Effector CD8-positive, alpha-beta T cell (primary cell): ENCODE data around the gene FANCM.

Source experiments
- DNase-seq: peaks from one replicate; lab custom pipeline; 2025; lab: John Stamatoyannopoulos, UW

FANCM gene

DNA sequence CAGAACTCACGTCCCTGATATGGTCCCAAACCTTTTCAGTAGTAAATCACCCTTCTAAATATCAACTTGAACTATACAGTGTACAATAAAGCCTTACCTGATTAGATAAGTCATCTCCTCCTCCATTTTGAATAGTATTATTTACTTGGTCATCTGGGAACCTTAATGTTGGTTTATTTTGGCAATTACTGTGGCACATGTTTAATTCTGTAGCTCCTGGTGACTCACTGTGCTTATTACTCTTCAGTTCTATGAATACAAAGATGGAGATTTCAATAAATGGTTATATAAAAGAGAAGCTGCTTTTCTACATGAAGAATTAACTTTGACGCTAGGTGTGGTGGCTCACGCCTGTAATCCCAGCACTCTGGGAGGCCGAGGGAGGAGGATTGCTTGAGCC lies 91.8 kb downstream of the FANCM start:
- DNase-seq: no peak

DNA sequence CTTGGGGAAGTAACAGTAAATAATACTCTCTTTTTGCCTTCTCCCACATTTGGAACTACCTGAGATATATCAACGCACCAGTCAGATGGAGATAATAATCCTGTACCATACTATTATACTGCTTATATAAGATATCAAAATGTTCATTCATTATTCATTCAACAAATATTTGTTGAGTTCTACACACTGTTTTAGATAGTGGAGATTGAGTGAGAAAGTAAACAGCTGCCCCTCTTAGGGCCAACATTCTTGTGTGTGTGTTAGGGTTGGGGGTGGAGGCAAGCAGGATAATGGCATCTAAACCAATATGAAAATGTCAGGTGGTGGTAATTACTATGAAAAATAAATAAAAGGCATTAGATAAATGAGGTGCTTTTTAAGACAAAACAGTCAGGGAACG lies 103.3 kb downstream of the FANCM start:
- DNase-seq: no peak

DNA sequence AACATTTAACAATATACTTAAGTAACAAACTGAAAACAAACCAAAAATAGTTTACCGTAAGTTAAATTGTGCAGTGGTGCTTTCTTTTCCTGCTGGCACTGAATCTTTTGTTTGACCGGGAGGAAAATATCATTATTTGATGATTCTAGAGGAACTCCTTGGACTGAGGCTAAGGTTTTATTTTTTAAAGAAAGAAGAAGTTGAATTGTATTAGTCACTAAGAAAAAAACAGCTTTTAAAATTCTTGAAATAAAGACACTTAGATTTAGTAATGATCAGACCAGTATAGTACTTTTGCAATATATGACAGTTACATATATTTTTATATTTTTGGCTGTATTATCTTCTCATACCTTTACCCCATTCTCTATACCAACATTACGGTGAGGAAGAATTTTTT lies 107.0 kb downstream of the FANCM start:
- DNase-seq: no peak

DNA sequence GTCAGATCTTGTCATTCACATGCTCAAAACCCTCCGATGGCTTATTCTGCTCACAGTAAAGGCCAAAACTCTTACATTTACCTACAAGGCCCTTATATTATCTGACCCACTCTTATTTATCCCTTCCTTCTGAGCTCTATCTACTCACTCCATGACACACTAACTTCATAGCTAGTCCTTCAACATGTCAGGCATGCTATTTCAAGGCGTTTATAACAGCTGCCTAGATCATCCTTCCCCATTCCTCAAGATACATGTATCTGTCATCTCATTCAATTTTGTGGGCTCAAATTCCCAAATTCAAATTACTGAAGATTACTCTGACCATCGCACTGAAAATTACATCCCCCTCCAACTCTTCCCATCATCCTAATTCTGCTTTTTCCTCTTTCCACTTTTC lies 110.4 kb downstream of the FANCM start:
- DNase-seq: no peak

DNA sequence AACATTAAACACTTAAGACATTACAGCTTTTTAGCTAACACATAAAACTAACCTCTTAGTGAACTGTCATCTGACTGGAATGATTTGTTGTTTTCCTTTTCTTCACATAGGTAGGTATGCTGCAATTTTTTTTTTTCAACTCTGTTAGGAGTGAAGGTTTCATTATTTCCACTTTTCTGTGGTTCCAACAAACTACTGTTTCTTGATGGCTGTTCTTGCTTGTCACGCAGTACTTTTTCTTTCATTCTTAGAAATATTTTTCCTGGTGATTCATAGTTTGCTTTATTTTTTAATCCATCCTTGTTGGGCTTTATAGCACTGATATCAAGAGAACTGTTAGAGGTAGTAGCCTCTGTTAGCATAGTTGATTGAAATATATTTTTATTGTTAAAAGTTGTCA lies 111.0 kb downstream of the FANCM start:
- DNase-seq: no peak

DNA sequence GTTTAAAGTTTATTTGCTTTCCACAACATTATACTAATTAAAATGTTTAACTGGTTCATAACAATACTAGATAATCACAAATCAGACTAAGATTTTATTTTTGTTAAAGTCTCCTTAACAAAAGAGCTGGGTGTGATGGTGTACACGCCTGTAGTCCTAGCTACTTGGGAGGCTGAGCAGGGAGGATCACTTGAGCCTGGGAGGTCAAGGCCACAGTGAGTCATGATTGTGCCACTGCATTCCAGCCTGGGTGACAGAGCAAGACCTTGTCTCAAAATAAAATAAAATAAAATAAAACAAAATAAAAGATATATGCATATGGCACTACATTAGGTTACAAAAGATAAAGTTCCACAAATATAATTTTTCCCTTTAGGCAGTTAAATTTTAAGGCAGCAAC lies 111.7 kb downstream of the FANCM start:
- DNase-seq: no peak

DNA sequence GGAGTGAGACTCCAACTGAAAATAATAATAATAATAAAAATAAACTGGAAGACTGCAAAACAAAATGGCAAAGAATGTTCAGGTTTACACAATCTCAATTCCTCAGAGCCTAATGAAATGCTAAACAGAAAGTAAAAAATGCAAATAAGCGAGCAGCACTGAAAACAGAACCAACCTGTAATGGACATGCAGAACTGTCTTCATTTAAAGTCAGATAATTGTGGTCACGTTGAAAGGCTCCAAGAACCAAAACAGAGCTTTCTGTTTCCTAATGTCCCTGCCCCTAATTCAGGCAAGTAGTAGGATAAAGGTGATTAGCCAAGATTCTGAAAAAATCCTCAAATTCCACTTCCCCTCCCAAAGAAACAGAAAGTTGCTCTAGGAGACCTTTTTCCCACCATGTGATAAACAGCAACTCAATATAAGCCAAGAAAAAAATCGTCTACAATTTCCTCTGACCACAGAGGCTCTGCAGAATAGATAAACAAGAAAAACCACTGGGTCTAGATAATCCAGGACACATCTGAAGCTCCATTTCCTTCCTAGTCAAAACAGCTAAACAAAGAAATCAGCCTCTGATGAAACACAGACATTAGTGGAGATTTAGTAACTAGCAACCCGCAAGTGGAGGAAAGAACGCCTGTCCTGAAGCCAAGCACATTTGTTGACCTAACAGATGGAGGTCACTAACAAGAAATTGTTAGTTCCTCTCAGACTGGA lies 114.3 kb downstream of the FANCM start:
- DNase-seq: no peak
